ENCODE measurements around the gene ARHGAP26. TPM values are rescaled to one million over a fixed set of nuclear protein-coding genes. Genes with fewer than 3 reads are reported as not detected.

ARHGAP26 gene
- total and polyA plus RNA-seq, 2 of the 4 experiments (the other 2 are of a cell fraction), result 0.54 to 0.56 TPM

DNA sequence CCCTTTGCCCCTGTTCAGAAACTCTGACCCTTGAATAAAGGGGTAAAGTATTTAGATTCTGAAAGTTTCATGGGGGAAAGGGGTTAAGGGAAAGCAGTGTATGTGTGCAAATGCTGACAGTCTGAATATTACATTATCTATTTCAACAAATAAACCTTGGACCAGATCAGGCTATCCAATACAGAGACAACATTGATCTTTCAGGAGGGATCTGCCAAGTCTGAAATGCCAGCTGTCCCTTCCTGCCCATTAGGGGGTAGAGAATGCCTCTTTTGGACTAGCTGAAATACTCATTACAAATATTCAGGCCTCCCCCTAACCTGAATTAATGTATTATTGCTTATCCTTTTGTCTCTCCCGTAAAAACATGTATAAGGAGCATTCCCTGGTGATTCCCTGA, 413.8 kb downstream of the ARHGAP26 start:
- H2BK15ac ChIP-seq (ENCODE audit: low read depth, low read length), result no peak overlapping the region

More for the DNA sequence above, 413.8 kb downstream of the ARHGAP26 start:
- no peak overlapping the region for H4K5ac ChIP-seq (ENCODE audit: low read depth, low read length)
- no peak overlapping the region for H2BK120ac ChIP-seq (ENCODE audit: low read depth, low read length)
- no peak overlapping the region for H2AK5ac ChIP-seq (ENCODE audit: low read depth, low read length)
- H2AK9ac ChIP-seq (replicated peaks; ENCODE audit: low read depth, low read length, poor library complexity), result no peak overlapping the region
- 0 out of 2 replicates have a peak, but pooled peaks cover 2% of the 10 kb centered on the region for H3K4me1 ChIP-seq (ENCODE audit: control insufficient read depth, insufficient read depth, low read length)
- no peak for ATAC-seq (ENCODE audit: low read depth)
- no peaks in the 10 kb centered on the region for H3K9me1 ChIP-seq (ENCODE audit: insufficient read depth, low read length)
- H3K4ac ChIP-seq (ENCODE audit: low read depth, low read length), result no peak overlapping the region
- no peak for TF ChIP-seq NFE2L2 (IDR thresholded peaks at IDR 0.05; ENCODE audit: low read depth, low read length)
- H3K4me3 ChIP-seq (ENCODE audit: insufficient read depth, low read depth, low read length), result no peak overlapping the region
- H3K18ac ChIP-seq (ENCODE audit: low read depth, low read length), result no peak overlapping the region
- H3K14ac ChIP-seq (replicated peaks; ENCODE audit: low read depth, low read length), result no peak overlapping the region
- dilution Hi-C loops (cut with HindIII; ENCODE audit: low sequenced_read_pairs, unreplicated experiment), result no loop called here
- H3K27me3 ChIP-seq (ENCODE audit: control insufficient read depth, insufficient read depth, low read length), result no peaks in the 10 kb centered on the region
- CTCF ChIA-PET, result interaction anchor here (0.9 kb wide), 1 partner anchor 16 kb away, joined by 3 read pairs; no protein-coding TSS in a partner anchor
- no peak overlapping the region for H3K56ac ChIP-seq (ENCODE audit: extremely low read depth, insufficient read depth, low read length)
- no peak overlapping the region for H3K4me2 ChIP-seq (ENCODE audit: low read depth, low read length)
- in situ Hi-C loops (cut with MboI; ENCODE audit: low sequenced_read_pairs), result no loop called here
- H4K20me1 ChIP-seq (ENCODE audit: insufficient read depth, low read length), result no peaks in the 10 kb centered on the region
- BruUV-seq (replicated peaks), result no TSS peak
- H2BK20ac ChIP-seq (ENCODE audit: low read depth, low read length), result no peak overlapping the region
- no peaks in the 10 kb centered on the region for H3K79me1 ChIP-seq (ENCODE audit: low read depth in 1 of 2, low read length in 2 of 2)
- H3K9ac ChIP-seq (ENCODE audit: low read depth, low read length), result no peak overlapping the region
- WGBS, 2 experiments (ENCODE audit: extremely low coverage in 2 of 2, insufficient read length in 1 of 2), result no CpG with 5 or more reads among the region's 1 CpG
- no peak overlapping the region for H4K8ac ChIP-seq (ENCODE audit: low read depth in 2 of 2, low read length in 2 of 2)
- no peaks in the 10 kb centered on the region for H3K36me3 ChIP-seq (ENCODE audit: control insufficient read depth, insufficient read depth, low read length)
- no peak overlapping the region for H3K23ac ChIP-seq (ENCODE audit: low read depth, low read length)
- POLR2A ChIA-PET (ENCODE audit: unreplicated experiment), result no interaction called here
- no peak overlapping the region for H4K91ac ChIP-seq (ENCODE audit: insufficient read depth, low read depth, low read length)
- no peak for DNase-seq
- no peak overlapping the region for H2AFZ ChIP-seq (replicated peaks; ENCODE audit: low read length, poor library complexity)
- intact Hi-C loops (cut with micrococcal nuclease), result no loop called here
- no peak overlapping the region for H3K27ac ChIP-seq (ENCODE audit: insufficient read depth, low read length)
- H2BK5ac ChIP-seq (ENCODE audit: low read depth, low read length, poor library complexity, severe bottlenecking), result no peak overlapping the region
- H3K9me3 ChIP-seq (ENCODE audit: control insufficient read depth, insufficient read depth, low read length), result no peaks in the 10 kb centered on the region
